B cell (primary cell): Measurements from ENCODE around the gene ACHE. TPM values are rescaled to one million over a fixed set of nuclear protein-coding genes. Genes with fewer than 3 reads are reported as not detected.

Experiments used
- ATAC-seq: fragments of 200-7000 bp; cut with Tn5 transposase; one replicate; pipeline ENCODE4 v1.10.0; 2021; ENCODE audit warnings: low read depth, mild to moderate bottlenecking, moderate number of reproducible peaks, moderate library complexity
- CTCF ChIA-PET: fragments of 350-600 bp; sonication (Branson Sonifier 250); formaldehyde crosslinking; loops from one replicate; lab custom pipeline; 2021; ENCODE audit warnings: antibody characterized with exemption, inconsistent platforms; lab: Charles Lee
- POLR2A ChIA-PET: fragments of 350-600 bp; sonication (Branson Sonifier 250); formaldehyde crosslinking; loops from one replicate; lab custom pipeline; 2021; ENCODE audit warnings: antibody characterized with exemption; lab: Charles Lee
- DNase-seq: peaks from one replicate; pipeline ENCODE4 v3.0.0; 2013
- H2AFZ ChIP-seq: 2 replicates; pipeline ENCODE4 v1.6.1; 2012; ENCODE audit warnings: mild to moderate bottlenecking, low read depth, low read length; ENCODE audit not compliant: insufficient read depth, poor library complexity, severe bottlenecking
- H3K27ac ChIP-seq, 2 donors: 1 replicate in 1 of 2; 2 replicates in 1 of 2; pipeline ENCODE4 v1.5.1; 2012 to 2013; ENCODE audit warnings: low read length in 2 of 2, mild to moderate bottlenecking in 2 of 2, moderate library complexity in 1 of 2
- H3K27me3 ChIP-seq, 4 experiments: fragments of 200-600 bp in 1 of 4; sonication (generic) in 1 of 4; replicated peaks in 1 of 4; 1 replicate in 2 of 4; 2 replicates in 2 of 4; pipeline versions ENCODE4 v1.6.1 to v1.7.0; 2013 to 2016; ENCODE audit warnings: low read length in 3 of 4, mild to moderate bottlenecking in 2 of 4, mixed read lengths in 1 of 4, moderate library complexity in 1 of 4; ENCODE audit not compliant: insufficient read depth in 4 of 4, control insufficient read depth in 3 of 4; ENCODE audit errors: control extremely low read depth in 1 of 4
- H3K36me3 ChIP-seq, 2 experiments: replicated peaks in 1 of 2; 1 replicate in 1 of 2; 2 replicates in 1 of 2; pipeline versions ENCODE4 v1.6.1 to v1.7.1; 2013; ENCODE audit warnings: low read length in 1 of 2; ENCODE audit not compliant: insufficient read depth in 2 of 2, control insufficient read depth in 1 of 2; ENCODE audit errors: control extremely low read depth in 1 of 2, extremely low read depth in 1 of 2
- H3K4me1 ChIP-seq, 2 donors: fragments of 200-600 bp in 1 of 2; sonication (generic) in 1 of 2; 1 replicate in 1 of 2; 2 replicates in 1 of 2; pipeline versions ENCODE4 v1.5.1 to v1.6.1; 2013 to 2017; ENCODE audit warnings: low read length in 2 of 2; ENCODE audit not compliant: control insufficient read depth in 2 of 2, insufficient read depth in 2 of 2
- H3K4me2 ChIP-seq: replicated peaks from 2 replicates; pipeline ENCODE3; 2012; ENCODE audit warnings: mild to moderate bottlenecking, low read depth, low read length; ENCODE audit not compliant: poor library complexity, severe bottlenecking
- H3K4me3 ChIP-seq, 5 experiments: fragments of 200-600 bp in 1 of 5; sonication (generic) in 1 of 5; 1 replicate in 3 of 5; 2 replicates in 2 of 5; pipeline versions ENCODE4 v1.5.1 to v1.7.0; 2011 to 2016; ENCODE audit warnings: low read length in 4 of 5, mild to moderate bottlenecking in 4 of 5, low read depth in 2 of 5, control low read depth in 1 of 5, moderate library complexity in 1 of 5; ENCODE audit not compliant: insufficient read depth in 1 of 5; ENCODE audit errors: control extremely low read depth in 1 of 5, extremely low read depth in 1 of 5
- H3K79me2 ChIP-seq: fragments of 200-600 bp; sonication (generic); one replicate; pipeline ENCODE4 v1.6.0; 2016; ENCODE audit warnings: low read length; ENCODE audit not compliant: control insufficient read depth, insufficient read depth
- H3K9ac ChIP-seq: fragments of 200-600 bp; sonication (generic); 2 replicates; pipeline ENCODE4 v1.6.1; 2017; ENCODE audit warnings: mild to moderate bottlenecking, low read length, moderate library complexity
- H3K9me3 ChIP-seq, 3 donors: one replicate each; pipeline versions ENCODE4 v1.6.1 to v1.7.1; 2013; ENCODE audit warnings: low read length in 2 of 3; ENCODE audit not compliant: control insufficient read depth in 2 of 3, insufficient read depth in 1 of 3; ENCODE audit errors: control extremely low read depth in 1 of 3
- H4K20me1 ChIP-seq: 2 replicates; pipeline ENCODE4 v1.6.0; 2012; ENCODE audit warnings: mild to moderate bottlenecking, low read length; ENCODE audit not compliant: insufficient read depth, control insufficient read depth, poor library complexity, severe bottlenecking
- H3K27ac Mint-ChIP-seq: one replicate; pipeline ENCODE4 v1.8.0; 2021; ENCODE audit warnings: mixed read lengths
- H3K27me3 Mint-ChIP-seq: one replicate; pipeline ENCODE4 v1.8.0; 2021; ENCODE audit warnings: mixed read lengths
- H3K4me1 Mint-ChIP-seq: one replicate; pipeline ENCODE4 v1.8.0; 2021; ENCODE audit warnings: mixed read lengths
- H3K4me3 Mint-ChIP-seq: one replicate; pipeline ENCODE4 v1.8.0; 2021; ENCODE audit warnings: mixed read lengths
- H3K9me3 Mint-ChIP-seq: one replicate; pipeline ENCODE4 v1.8.0; 2022; ENCODE audit warnings: mixed read lengths; ENCODE audit not compliant: insufficient read depth
- EZH2 ChIP-seq: IDR thresholded peaks from 2 replicates; pipeline ENCODE4 v1.6.1; 2012; ENCODE audit warnings: borderline replicate concordance, low read depth, mild to moderate bottlenecking, moderate library complexity, low read length; ENCODE audit not compliant: insufficient read depth, poor library complexity, severe bottlenecking
- WGBS: methylation state at CpG from one replicate; pipeline ENCODE4 v1.1.5; 2013; ENCODE audit warnings: missing lambda C conversion rate; ENCODE audit not compliant: insufficient coverage; 5-methylcytosine and 5-hydroxymethylcytosine counted together
- intact Hi-C: fragments of 100-400 bp; cut with micrococcal nuclease; formaldehyde crosslinking; loops from one replicate; pipeline ENCODE4 v1.10.0; 2022
- polyA plus RNA-seq: library from polyadenylated mRNA; depleted of rRNA; stranded (reverse); fragments of >200 nt; gene quantifications from 2 replicates; pipeline ENCODE4 v1.2.3, GENCODE V29; 2012
- total RNA-seq, 2 donors: library from RNA; stranded (reverse); fragments of 120-200 nt in 1 of 2; gene quantifications; 1 replicate in 1 of 2; 2 replicates in 1 of 2; pipeline versions ENCODE4 v1.2.3 to v1.2.4, GENCODE V29; 2013 to 2022
- TF ChIP-seq, protein P1 (sequence below): fragments of 200-600 bp; IDR thresholded peaks from one replicate; pipeline ENCODE4 v1.8.0; 2022; ENCODE audit warnings: antibody characterized with exemption, mild to moderate bottlenecking

The ACHE gene
- total and polyA plus RNA-seq, 2 donors (not counting 1 experiment from before 2014, with no cell fraction given), result 0.13 to 0.15 TPM

DNA sequence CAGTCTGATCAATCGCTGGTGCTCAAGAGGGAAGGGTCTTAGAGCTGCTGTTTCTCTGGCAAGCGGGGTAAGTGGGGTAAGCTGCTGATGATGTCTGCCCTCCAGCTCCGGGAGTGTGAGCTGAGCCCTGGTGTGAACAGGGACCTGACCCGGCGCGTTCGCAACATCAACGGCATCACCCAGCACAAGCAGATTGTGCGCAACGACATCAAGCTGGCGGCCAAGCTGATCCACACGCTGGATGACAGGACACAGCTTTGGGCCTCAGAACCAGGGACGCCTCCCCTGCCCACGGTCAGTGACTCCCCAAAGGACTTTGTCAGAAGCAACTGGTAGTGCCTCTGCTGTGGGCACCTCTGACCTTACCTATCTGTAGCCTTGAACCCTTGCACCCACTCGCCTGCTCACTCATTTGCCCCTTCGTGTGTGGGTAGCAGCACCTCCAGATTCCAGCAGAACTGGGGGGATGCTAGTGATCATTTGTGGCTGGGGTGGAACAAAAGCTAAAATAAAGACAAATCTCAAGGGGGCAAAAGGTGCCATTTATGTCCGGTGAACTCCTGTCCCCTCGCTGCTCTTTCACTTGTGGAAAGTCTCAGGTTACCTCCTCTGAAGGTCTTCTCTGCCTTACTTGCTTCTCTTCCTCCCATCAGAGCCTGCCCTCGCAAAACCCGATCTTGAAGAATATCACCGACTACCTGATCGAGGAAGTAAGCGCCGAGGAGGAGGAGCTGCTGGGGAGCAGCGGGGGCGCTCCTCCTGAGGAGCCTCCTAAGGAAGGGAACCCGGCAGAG lies 9.3 kb downstream of the ACHE start:
- peaks cover 0 to 16% (median 0%) of the 10 kb centered on the region in 3 donors for H3K9me3 ChIP-seq
- peaks cover 38 to 48% of the 10 kb centered on the region in 2 donors for H3K4me1 ChIP-seq
- no peak overlapping the region for H3K9ac ChIP-seq
- Mint-ChIP-seq H3K4me1 (peaks cover 50% of the 10 kb centered on the region), H3K27ac (peak overlapping the region; percentile 78), H3K27me3 (peaks cover 5% of the 10 kb centered on the region), H3K4me3 (peak overlapping the region; percentile 50), H3K9me3 (no peaks in the 10 kb centered on the region)
- DNase-seq (no peak), ATAC-seq (no peak)
- H3K79me2 ChIP-seq, result peaks cover 25% of the 10 kb centered on the region
- ChIA-PET POLR2A (interaction anchor here (5.6 kb wide), 1 partner anchor 11 kb away, joined by 84 read pairs; the partner anchor contains the start of gene SRRT), CTCF (interaction anchor here (3.4 to 3.8 kb wide), 2 partner anchors 11 to 35 kb away, joined by 16 to 17 read pairs; partner anchors contain the start of genes SLC12A9 and SRRT)
- no peak overlapping the region for H3K27ac ChIP-seq
- peaks cover 42% of the 10 kb centered on the region for H4K20me1 ChIP-seq
- 95% methylated on average over 24 of the region's 27 CpGs for WGBS
- no peak for TF ChIP-seq EZH2
- TF ChIP-seq, protein P1, sequence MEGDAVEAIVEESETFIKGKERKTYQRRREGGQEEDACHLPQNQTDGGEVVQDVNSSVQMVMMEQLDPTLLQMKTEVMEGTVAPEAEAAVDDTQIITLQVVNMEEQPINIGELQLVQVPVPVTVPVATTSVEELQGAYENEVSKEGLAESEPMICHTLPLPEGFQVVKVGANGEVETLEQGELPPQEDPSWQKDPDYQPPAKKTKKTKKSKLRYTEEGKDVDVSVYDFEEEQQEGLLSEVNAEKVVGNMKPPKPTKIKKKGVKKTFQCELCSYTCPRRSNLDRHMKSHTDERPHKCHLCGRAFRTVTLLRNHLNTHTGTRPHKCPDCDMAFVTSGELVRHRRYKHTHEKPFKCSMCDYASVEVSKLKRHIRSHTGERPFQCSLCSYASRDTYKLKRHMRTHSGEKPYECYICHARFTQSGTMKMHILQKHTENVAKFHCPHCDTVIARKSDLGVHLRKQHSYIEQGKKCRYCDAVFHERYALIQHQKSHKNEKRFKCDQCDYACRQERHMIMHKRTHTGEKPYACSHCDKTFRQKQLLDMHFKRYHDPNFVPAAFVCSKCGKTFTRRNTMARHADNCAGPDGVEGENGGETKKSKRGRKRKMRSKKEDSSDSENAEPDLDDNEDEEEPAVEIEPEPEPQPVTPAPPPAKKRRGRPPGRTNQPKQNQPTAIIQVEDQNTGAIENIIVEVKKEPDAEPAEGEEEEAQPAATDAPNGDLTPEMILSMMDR, result no peak
- no peak overlapping the region for H2AFZ ChIP-seq
- peaks cover 0 to 67% of the 10 kb centered on the region in 2 experiments for H3K36me3 ChIP-seq
- H3K4me3 ChIP-seq, result no peak overlapping the region
- peak overlapping the region; percentile 99 for H3K4me2 ChIP-seq
- intact Hi-C loops, result loop anchor here (2.0 kb wide), 1 partner anchor 358 kb away; the partner anchor contains the start of gene FIS1
- H3K27me3 ChIP-seq, result peaks cover 0 to 10% (median 3%) of the 10 kb centered on the region in 4 experiments
